ENCODE data around the gene LNPK. TPM values are rescaled to one million over a fixed set of nuclear protein-coding genes. Genes with fewer than 3 reads are reported as not detected.

LNPK gene
- total and polyA plus RNA-seq, 2 of the 4 experiments (the other 2 are of a cell fraction) = 18.7 to 48.6 TPM

GRCh38 chr2:175965773-175966172 lies 36.3 kb downstream of the LNPK start:
- H3K4me1 ChIP-seq (ENCODE audit: control insufficient read depth, insufficient read depth, low read length) = no peaks in the 10 kb centered on the region
- no peak overlapping the region for H3K23ac ChIP-seq (ENCODE audit: low read depth, low read length)
- H4K91ac ChIP-seq (ENCODE audit: insufficient read depth, low read depth, low read length) = no peak overlapping the region
- no peak for DNase-seq
- H2BK5ac ChIP-seq (ENCODE audit: low read depth, low read length, poor library complexity, severe bottlenecking) = no peak overlapping the region
- no peak overlapping the region for H2BK15ac ChIP-seq (ENCODE audit: low read depth, low read length)
- no peak overlapping the region for H2AFZ ChIP-seq (replicated peaks; ENCODE audit: low read length, poor library complexity)
- CTCF ChIA-PET = no interaction called here
- intact Hi-C loops (cut with micrococcal nuclease) (no loop called here), dilution Hi-C loops (cut with HindIII; ENCODE audit: low sequenced_read_pairs, unreplicated experiment) (no loop called here), in situ Hi-C loops (cut with MboI; ENCODE audit: low sequenced_read_pairs) (no loop called here)
- peaks cover 2% of the 10 kb centered on the region; the same call in 1 of the 2 replicates for H3K36me3 ChIP-seq (ENCODE audit: control insufficient read depth, insufficient read depth, low read length)
- ATAC-seq (ENCODE audit: low read depth) = no peak
- no peak overlapping the region for H3K14ac ChIP-seq (replicated peaks; ENCODE audit: low read depth, low read length)
- no peak overlapping the region for H2BK20ac ChIP-seq (ENCODE audit: low read depth, low read length)
- no peaks in the 10 kb centered on the region for H3K9me1 ChIP-seq (ENCODE audit: insufficient read depth, low read length)
- no peak overlapping the region for H3K4me2 ChIP-seq (ENCODE audit: low read depth, low read length)
- POLR2A ChIA-PET (ENCODE audit: unreplicated experiment) = no interaction called here
- H4K5ac ChIP-seq (ENCODE audit: low read depth, low read length) = no peak overlapping the region
- H3K4me3 ChIP-seq (ENCODE audit: insufficient read depth, low read depth, low read length) = no peak overlapping the region
- no peak overlapping the region for H2AK5ac ChIP-seq (ENCODE audit: low read depth, low read length)
- no peak overlapping the region for H3K27ac ChIP-seq (ENCODE audit: insufficient read depth, low read length)
- no peaks in the 10 kb centered on the region for H4K20me1 ChIP-seq (ENCODE audit: insufficient read depth, low read length)
- no peaks in the 10 kb centered on the region for H3K27me3 ChIP-seq (ENCODE audit: control insufficient read depth, insufficient read depth, low read length)
- no peak overlapping the region for H2AK9ac ChIP-seq (replicated peaks; ENCODE audit: low read depth, low read length, poor library complexity)
- BruUV-seq (replicated peaks) = no TSS peak
- TF ChIP-seq MAFK (IDR thresholded peaks at IDR 0.05; ENCODE audit: low read depth, low read length) = peak; percentile 61
- no peak for TF ChIP-seq CHD1 (IDR thresholded peaks at IDR 0.05; ENCODE audit: low read depth, low read length)
- H3K18ac ChIP-seq (ENCODE audit: low read depth, low read length) = no peak overlapping the region
- H3K79me1 ChIP-seq (ENCODE audit: low read depth in 1 of 2, low read length in 2 of 2) = no peaks in the 10 kb centered on the region
- H3K4ac ChIP-seq (ENCODE audit: low read depth, low read length) = no peak overlapping the region
- H3K56ac ChIP-seq (ENCODE audit: extremely low read depth, insufficient read depth, low read length) = no peak overlapping the region
- no peak overlapping the region for H2BK120ac ChIP-seq (ENCODE audit: low read depth, low read length)
- no peaks in the 10 kb centered on the region for H3K9me3 ChIP-seq (ENCODE audit: control insufficient read depth, insufficient read depth, low read length)
- H4K8ac ChIP-seq (ENCODE audit: low read depth in 2 of 2, low read length in 2 of 2) = no peak overlapping the region
- H3K9ac ChIP-seq (ENCODE audit: low read depth, low read length) = no peak overlapping the region
- 100% methylated on average over 1 of the region's 3 CpGs; no CpG with 5 or more reads in 1 of the 2 experiments for WGBS, 2 experiments (ENCODE audit: extremely low coverage in 2 of 2, insufficient read length in 1 of 2)
